Suprapubic skin (tissue), 4 donors: ENCODE data around the gene RBP4. TPM values are rescaled to one million over a fixed set of nuclear protein-coding genes. Genes with fewer than 3 reads are reported as not detected.

Source experiments
- DNase-seq, 2 donors: peaks; one replicate each; pipeline ENCODE4 v3.0.0-alpha.2; 2019; ENCODE audit warnings: low spot score in 2 of 2
- H3K27ac ChIP-seq: fragments of 200-600 bp; sonication (generic); one replicate; pipeline ENCODE4 v1.5.1; 2019
- H3K27me3 ChIP-seq: fragments of 200-600 bp; sonication (generic); one replicate; pipeline ENCODE4 v1.5.1; 2019
- H3K36me3 ChIP-seq: fragments of 200-600 bp; sonication (generic); one replicate; pipeline ENCODE4 v1.5.1; 2019
- H3K4me1 ChIP-seq: fragments of 200-600 bp; sonication (generic); one replicate; pipeline ENCODE4 v1.5.1; 2019
- H3K4me3 ChIP-seq: fragments of 200-600 bp; sonication (generic); one replicate; pipeline ENCODE4 v1.5.1; 2019; ENCODE audit warnings: mild to moderate bottlenecking
- H3K9me3 ChIP-seq: fragments of 200-600 bp; sonication (generic); one replicate; pipeline ENCODE4 v1.5.1; 2019
- EP300 ChIP-seq: sonication (generic); formaldehyde crosslinking; IDR thresholded peaks from one replicate; pipeline ENCODE4 v1.6.1; 2017; ENCODE audit warnings: antibody characterized with exemption
- POLR2A ChIP-seq, 2 donors: fragments of 450-650 bp; IDR thresholded peaks; one replicate each; pipeline ENCODE4 v1.6.1; 2017; ENCODE audit warnings: antibody characterized with exemption in 2 of 2, mild to moderate bottlenecking in 2 of 2, moderate library complexity in 2 of 2
- POLR2AphosphoS5 ChIP-seq, 3 donors: sonication (generic); formaldehyde crosslinking; IDR thresholded peaks; one replicate each; pipeline ENCODE4 v1.6.1; 2017; ENCODE audit warnings: antibody characterized with exemption in 3 of 3
- WGBS: methylation state at CpG from one replicate; pipeline ENCODE4 v1.1.5; 2018; 5-methylcytosine and 5-hydroxymethylcytosine counted together
- total RNA-seq, 4 donors: library from RNA; depleted of rRNA; stranded (reverse); fragments of >200 nt; gene quantifications; one replicate each; pipeline ENCODE4 v1.1.0, GENCODE V29; 2016
- TF ChIP-seq, protein P1 (sequence below), 2 donors: fragments of 200-600 bp in 1 of 2; fragments of 450-650 bp in 1 of 2; sonication (generic) in 1 of 2; IDR thresholded peaks; one replicate each; pipeline ENCODE4 v1.5.1; 2016 to 2019; ENCODE audit warnings: antibody characterized with exemption in 2 of 2, mild to moderate bottlenecking in 1 of 2, moderate library complexity in 1 of 2

The RBP4 gene
- total RNA-seq, 4 donors from 2014 or later: 8.5 to 32.7 (median 18.2) TPM

DNA sequence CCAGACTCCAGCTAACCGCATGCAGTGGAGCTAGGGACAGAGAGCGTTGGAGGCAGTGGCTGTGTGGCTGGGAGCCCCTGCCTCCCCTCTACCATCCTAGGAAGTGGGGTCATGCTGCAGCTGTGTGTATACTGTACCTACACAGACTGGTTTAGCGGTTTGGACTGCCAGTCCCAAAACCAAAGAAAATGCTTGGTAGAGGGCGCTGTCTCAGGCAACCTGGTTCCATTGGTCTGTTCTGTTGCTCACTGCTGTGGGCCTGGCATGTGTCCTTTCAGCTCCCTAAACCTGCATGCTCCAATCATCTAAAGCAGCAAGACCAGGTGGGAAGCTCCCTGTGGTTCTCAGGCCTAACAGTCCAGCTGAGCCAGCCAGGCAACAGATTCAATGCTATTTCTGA lies 4.5 kb downstream of the RBP4 start:
- 85% methylated on average over 4 of the region's 4 CpGs for WGBS
- no peaks in the 10 kb centered on the region for H3K9me3 ChIP-seq

DNA sequence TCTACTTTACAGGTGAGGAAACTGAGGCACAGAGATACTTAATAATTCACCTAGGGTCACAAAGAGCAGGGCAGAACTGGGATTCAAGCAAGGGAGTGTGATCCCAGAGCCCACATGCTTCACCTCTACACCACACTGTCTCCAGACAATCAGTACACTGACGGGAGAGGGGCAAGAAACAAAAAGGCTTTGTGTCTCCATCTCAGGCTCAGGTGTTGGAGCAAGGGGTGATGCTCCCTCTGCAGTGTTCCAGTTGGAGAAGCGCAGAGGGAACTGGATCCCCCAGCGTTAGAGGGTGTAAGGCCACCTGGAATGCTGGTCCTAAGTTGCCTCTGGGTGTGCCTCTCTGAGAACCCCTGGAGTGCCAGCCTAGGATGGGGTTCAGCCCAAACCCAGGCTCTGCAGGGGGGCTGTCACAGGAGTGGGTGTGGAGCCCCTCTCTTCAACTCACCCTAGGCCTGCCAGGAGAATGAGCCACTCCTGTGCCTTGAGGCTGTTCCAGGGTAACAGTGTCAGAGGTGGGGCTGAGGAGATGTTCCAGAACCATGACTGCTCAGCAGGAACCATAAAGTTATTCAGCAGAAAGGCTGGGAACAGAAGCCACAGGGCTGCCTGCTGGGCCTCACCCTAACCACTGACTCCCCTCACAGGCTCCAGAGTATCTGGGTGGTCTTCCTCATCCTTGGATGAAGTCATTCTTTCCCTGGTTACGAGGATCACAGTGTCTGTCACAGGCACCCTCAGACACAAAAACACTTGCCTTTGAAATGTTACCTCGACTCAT lies 5.5 kb downstream of the RBP4 start:
- Histone ChIP-seq H3K27me3 (peaks cover 4% of the 10 kb centered on the region), H3K36me3 (no peaks in the 10 kb centered on the region), H3K4me3 (no peak overlapping the region), H3K4me1 (peaks cover 4% of the 10 kb centered on the region), H3K27ac (no peak overlapping the region), H3K9me3 (no peaks in the 10 kb centered on the region)
- WGBS: 85% methylated on average over 5 of the region's 5 CpGs
- peak in 1 of 2 donors; percentile 55 for DNase-seq
- no peak for TF ChIP-seq EP300
- TF ChIP-seq, protein P1, sequence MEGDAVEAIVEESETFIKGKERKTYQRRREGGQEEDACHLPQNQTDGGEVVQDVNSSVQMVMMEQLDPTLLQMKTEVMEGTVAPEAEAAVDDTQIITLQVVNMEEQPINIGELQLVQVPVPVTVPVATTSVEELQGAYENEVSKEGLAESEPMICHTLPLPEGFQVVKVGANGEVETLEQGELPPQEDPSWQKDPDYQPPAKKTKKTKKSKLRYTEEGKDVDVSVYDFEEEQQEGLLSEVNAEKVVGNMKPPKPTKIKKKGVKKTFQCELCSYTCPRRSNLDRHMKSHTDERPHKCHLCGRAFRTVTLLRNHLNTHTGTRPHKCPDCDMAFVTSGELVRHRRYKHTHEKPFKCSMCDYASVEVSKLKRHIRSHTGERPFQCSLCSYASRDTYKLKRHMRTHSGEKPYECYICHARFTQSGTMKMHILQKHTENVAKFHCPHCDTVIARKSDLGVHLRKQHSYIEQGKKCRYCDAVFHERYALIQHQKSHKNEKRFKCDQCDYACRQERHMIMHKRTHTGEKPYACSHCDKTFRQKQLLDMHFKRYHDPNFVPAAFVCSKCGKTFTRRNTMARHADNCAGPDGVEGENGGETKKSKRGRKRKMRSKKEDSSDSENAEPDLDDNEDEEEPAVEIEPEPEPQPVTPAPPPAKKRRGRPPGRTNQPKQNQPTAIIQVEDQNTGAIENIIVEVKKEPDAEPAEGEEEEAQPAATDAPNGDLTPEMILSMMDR (IDR thresholded peaks at IDR 0.05): no peak
- no peak for TF ChIP-seq POLR2A (IDR thresholded peaks at IDR 0.05)
- TF ChIP-seq POLR2AphosphoS5 (IDR thresholded peaks at IDR 0.05): no peak

More for the DNA sequence above, 4.5 kb downstream of the RBP4 start:
- H3K4me1 ChIP-seq: peaks cover 13% of the 10 kb centered on the region
- H3K27ac ChIP-seq: no peak overlapping the region
- H3K36me3 ChIP-seq: no peaks in the 10 kb centered on the region
- peak in 1 of 2 donors; percentile 26 for DNase-seq
- H3K4me3 ChIP-seq: no peak overlapping the region
- no peak for TF ChIP-seq POLR2A (IDR thresholded peaks at IDR 0.05)
- H3K27me3 ChIP-seq: peaks cover 14% of the 10 kb centered on the region

DNA sequence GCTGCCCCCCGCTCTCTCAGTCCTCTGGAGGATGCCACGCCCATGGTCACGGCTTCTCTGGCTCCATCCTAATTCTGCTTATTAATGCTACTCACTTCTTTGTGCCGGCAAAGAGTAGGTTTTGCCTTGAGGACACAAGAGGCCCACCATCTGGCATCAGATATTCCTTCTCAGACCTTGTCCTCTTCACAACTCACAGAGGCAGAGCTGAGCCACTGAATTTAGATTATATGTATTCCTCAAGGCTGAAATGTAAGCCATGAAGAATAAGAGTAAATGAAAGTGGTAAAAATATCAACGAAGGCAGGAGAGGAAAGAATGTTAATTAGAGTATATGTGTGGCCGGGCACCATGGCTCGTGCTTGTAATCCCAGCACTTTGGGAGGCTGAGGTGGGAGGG lies 6.5 kb downstream of the RBP4 start:
- Histone ChIP-seq H3K27ac (no peak overlapping the region), H3K4me3 (no peak overlapping the region), H3K27me3 (no peaks in the 10 kb centered on the region), H3K9me3 (no peaks in the 10 kb centered on the region), H3K4me1 (no peaks in the 10 kb centered on the region), H3K36me3 (no peaks in the 10 kb centered on the region)
- TF ChIP-seq, protein P1 (IDR thresholded peaks at IDR 0.05): no peak
- TF ChIP-seq POLR2AphosphoS5 (IDR thresholded peaks at IDR 0.05): no peak
- TF ChIP-seq POLR2A (IDR thresholded peaks at IDR 0.05): no peak
- TF ChIP-seq EP300: no peak
- WGBS: 87% methylated on average over 7 of the region's 7 CpGs
- DNase-seq: no peak

DNA sequence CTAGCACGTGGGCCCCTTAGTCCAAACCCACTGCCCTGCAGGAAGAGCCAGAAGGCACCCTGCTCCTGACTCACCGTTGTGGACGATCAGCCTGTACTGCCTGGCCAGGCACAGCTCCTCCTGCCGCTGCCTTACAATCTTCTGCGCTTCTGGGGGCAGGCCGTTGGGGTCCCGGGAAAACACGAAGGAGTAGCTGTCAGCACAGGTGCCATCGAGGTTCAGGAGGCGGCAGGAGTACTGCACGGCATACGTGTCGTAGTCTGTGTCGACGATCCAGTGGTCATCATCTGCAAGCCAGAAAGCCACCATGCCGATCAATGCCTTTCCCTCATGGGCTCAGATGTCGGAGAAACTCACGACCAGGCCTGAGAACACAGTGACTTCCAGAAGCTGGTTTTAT lies 7.3 kb downstream of the RBP4 start:
- Histone ChIP-seq H3K27me3 (no peaks in the 10 kb centered on the region), H3K27ac (no peak overlapping the region), H3K36me3 (no peaks in the 10 kb centered on the region), H3K4me1 (no peaks in the 10 kb centered on the region), H3K9me3 (no peaks in the 10 kb centered on the region), H3K4me3 (no peak overlapping the region)
- no peak for DNase-seq
- TF ChIP-seq POLR2A (IDR thresholded peaks at IDR 0.05): no peak
- TF ChIP-seq, protein P1 (IDR thresholded peaks at IDR 0.05): no peak
- no peak for TF ChIP-seq EP300
- no peak for TF ChIP-seq POLR2AphosphoS5 (IDR thresholded peaks at IDR 0.05)
- WGBS: 91% methylated on average over 18 of the region's 18 CpGs

DNA sequence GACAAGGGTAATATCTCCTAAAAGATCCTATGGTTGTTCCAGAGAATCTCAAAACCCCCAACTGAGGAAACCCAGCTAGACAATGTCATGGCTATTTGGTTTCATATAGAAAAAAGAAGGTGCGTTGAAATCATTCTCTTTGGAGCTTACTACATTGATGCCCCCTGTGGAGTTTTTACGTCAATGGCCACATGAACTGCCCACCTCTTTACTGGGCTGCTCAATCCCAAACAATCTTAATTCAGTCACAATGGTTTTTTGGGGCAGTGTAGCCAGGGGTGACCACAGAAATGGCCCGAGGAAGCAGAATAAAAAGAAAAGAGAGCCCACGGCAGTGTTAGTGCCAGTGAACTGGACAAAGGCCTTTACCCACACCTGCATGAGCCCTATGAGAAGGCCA lies 7.8 kb downstream of the RBP4 start:
- no peaks in the 10 kb centered on the region for H3K27me3 ChIP-seq

More for the DNA sequence above, 7.8 kb downstream of the RBP4 start:
- H3K27ac ChIP-seq: no peak overlapping the region
- no peaks in the 10 kb centered on the region for H3K9me3 ChIP-seq
- no peak for DNase-seq
- no peak for TF ChIP-seq POLR2A (IDR thresholded peaks at IDR 0.05)
- no peak for TF ChIP-seq POLR2AphosphoS5 (IDR thresholded peaks at IDR 0.05)
- no peak for TF ChIP-seq EP300
- TF ChIP-seq, protein P1 (IDR thresholded peaks at IDR 0.05): no peak
- 96% methylated on average over 4 of the region's 4 CpGs for WGBS
- H3K36me3 ChIP-seq: no peaks in the 10 kb centered on the region
- H3K4me3 ChIP-seq: no peak overlapping the region
- H3K4me1 ChIP-seq: no peaks in the 10 kb centered on the region
